Activated CD4-positive, alpha-beta memory T cell treated with anti-CD3 and anti-CD28 coated beads for 36 hours (primary cell): ENCODE measurements around the gene TMEM214. TPM values are rescaled to one million over a fixed set of nuclear protein-coding genes. Genes with fewer than 3 reads are reported as not detected.
A peak's percentile ranks its signal among the peaks of the same experiment; 100 is the strongest.

Source experiments
- CTCF ChIA-PET: fragments of 350-600 bp; sonication (Branson Sonifier 250); formaldehyde crosslinking; loops from one replicate; lab custom pipeline; 2021; ENCODE audit warnings: antibody characterized with exemption, inconsistent platforms; lab: Charles Lee
- POLR2A ChIA-PET: fragments of 350-600 bp; sonication (Branson Sonifier 250); formaldehyde crosslinking; loops from one replicate; lab custom pipeline; 2021; ENCODE audit warnings: antibody characterized with exemption; lab: Charles Lee
- DNase-seq: peaks from one replicate; pipeline ENCODE4 v3.0.0-alpha.2; 2020
- H3K27ac Mint-ChIP-seq: one replicate; pipeline ENCODE4 v1.8.0; 2021; ENCODE audit warnings: mixed read lengths
- H3K27me3 Mint-ChIP-seq: one replicate; pipeline ENCODE4 v1.8.0; 2021; ENCODE audit warnings: mixed read lengths
- H3K36me3 Mint-ChIP-seq: one replicate; pipeline ENCODE4 v1.8.0; 2021; ENCODE audit warnings: mixed read lengths
- H3K4me1 Mint-ChIP-seq: one replicate; pipeline ENCODE4 v1.8.0; 2021; ENCODE audit warnings: low read depth, mixed read lengths
- H3K4me3 Mint-ChIP-seq: one replicate; pipeline ENCODE4 v1.8.0; 2021; ENCODE audit warnings: mild to moderate bottlenecking, mixed read lengths
- H3K9me3 Mint-ChIP-seq: one replicate; pipeline ENCODE4 v1.8.0; 2021; ENCODE audit warnings: mixed read lengths
- intact Hi-C: fragments of 100-400 bp; cut with micrococcal nuclease; formaldehyde crosslinking; loops from one replicate; pipeline ENCODE4 v1.15.1; 2023
- total RNA-seq, 2 experiments: library from RNA; stranded (reverse); gene quantifications; one replicate each; pipeline ENCODE4 v1.2.3, GENCODE V29; 2021

Gene TMEM214
- total RNA-seq, 2 experiments from 2014 or later: 52.4 to 60.1 TPM

DNA sequence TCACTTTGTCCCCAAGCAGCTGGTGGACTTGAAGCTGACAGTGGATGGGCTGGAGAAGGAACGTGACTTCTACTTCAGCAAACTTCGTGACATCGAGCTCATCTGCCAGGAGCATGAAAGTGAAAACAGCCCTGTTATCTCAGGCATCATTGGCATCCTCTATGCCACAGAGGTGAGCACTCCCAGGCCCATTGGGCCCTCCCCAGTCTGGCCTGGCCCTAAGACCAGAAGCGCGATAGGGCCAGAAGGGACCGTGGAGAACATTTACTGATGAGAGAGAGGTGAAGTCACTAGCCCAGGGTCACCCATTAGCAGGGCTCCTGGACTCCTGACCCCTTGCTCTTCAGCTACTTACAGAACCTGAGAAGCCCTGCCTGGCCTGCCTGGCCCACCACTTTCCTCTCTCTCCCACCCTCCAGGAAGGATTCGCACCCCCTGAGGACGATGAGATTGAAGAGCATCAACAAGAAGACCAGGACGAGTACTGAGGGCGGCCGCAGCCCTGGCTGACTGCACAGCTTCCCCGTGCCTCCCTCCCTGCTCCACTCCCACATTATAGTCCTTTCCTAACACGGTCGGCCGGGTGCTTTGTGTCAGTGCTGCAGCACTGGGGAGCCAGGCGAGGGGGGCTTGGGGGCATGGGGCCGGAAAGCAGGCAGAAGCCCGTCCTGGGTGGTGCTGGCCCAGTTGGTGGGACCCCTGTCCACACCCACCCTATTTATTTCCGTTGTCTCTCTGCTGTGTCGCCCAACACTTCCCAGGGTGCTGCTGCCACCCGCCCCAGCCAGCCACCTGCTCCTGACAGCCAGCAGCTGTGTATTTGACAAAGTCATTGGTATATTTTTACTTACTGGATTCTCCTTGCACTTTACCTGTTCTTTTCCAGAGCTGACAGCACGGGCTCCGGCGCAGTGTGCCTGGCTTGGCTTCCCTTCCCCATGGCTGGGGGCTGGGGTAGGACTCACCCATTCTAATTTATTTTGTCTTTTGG, 6.6 kb upstream of the TMEM214 start:
- peaks cover 8% of the 10 kb centered on the region for H3K36me3 Mint-ChIP-seq
- no peak for DNase-seq
- intact Hi-C loops: no loop called here
- ChIA-PET POLR2A (no interaction called here), CTCF (interaction anchor here (0.7 to 2.8 kb wide), 3 partner anchors 10 to 67 kb away, joined by 3 to 9 read pairs (median 8); no protein-coding TSS in a partner anchor)
- H3K4me1 Mint-ChIP-seq: peaks cover 17% of the 10 kb centered on the region
- H3K4me3 Mint-ChIP-seq: no peak overlapping the region
- H3K27me3 Mint-ChIP-seq: no peaks in the 10 kb centered on the region
- no peak overlapping the region for H3K27ac Mint-ChIP-seq
- no peaks in the 10 kb centered on the region for H3K9me3 Mint-ChIP-seq

DNA sequence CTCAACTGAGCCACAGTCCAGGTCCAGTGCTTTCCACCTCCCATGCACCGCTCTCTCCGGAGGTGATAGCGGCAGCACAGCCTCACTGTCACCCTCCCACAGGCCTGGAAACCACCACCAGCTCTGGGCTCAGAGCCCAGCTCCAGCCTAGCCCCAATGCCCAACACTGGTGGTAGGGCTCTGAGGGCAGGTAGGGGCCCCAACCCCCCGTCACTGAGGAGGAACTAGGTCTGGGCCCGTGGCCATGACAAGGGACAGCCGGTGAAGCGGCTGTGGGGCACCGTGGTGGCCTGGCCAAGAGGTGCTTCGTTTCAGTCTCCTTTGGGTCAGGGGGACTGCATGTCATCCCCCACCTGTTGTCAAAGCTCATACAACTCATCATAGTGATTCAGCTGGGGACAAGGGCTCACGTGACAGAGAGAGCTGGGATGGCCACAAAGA, 5.5 kb upstream of the TMEM214 start:
- CTCF ChIA-PET: interaction anchor here (0.7 kb wide), 1 partner anchor 68 kb away, joined by 3 read pairs; no protein-coding TSS in a partner anchor
- H3K4me3 Mint-ChIP-seq: no peak overlapping the region
- DNase-seq: no peak
- POLR2A ChIA-PET: no interaction called here
- no peak overlapping the region for H3K27ac Mint-ChIP-seq
- H3K36me3 Mint-ChIP-seq: peaks cover 14% of the 10 kb centered on the region
- H3K9me3 Mint-ChIP-seq: no peaks in the 10 kb centered on the region
- H3K27me3 Mint-ChIP-seq: no peaks in the 10 kb centered on the region
- H3K4me1 Mint-ChIP-seq: peaks cover 27% of the 10 kb centered on the region
- intact Hi-C loops: no loop called here

DNA sequence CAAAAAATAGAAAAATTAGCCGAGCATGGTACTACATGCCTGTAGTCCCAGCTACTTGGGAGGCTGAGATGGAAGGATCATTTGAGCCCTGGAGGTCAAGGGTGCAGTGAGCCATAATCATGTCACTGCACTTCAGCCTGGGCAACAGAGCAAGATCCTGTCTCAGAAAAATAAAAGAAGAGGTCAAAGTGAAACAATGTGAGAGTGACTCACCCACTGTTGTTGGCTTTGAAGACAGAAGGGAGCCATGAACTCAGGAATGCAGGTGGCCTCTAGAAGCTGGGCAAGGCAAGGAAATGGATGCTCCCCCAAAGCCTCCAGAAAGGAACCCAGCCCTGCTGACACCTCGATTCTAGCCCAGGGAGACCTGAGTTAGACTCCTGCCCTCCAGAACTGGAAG, 3.7 kb upstream of the TMEM214 start:
- Mint-ChIP-seq H3K9me3 (no peaks in the 10 kb centered on the region), H3K27ac (no peak overlapping the region), H3K27me3 (no peaks in the 10 kb centered on the region), H3K36me3 (peaks cover 12% of the 10 kb centered on the region), H3K4me1 (peaks cover 33% of the 10 kb centered on the region), H3K4me3 (no peak overlapping the region)
- DNase-seq: no peak
- ChIA-PET CTCF (interaction anchor here (1.0 to 1.2 kb wide), 3 partner anchors 12 to 251 kb away, joined by 3 to 5 read pairs (median 3); no protein-coding TSS in a partner anchor), POLR2A (no interaction called here)
- intact Hi-C loops: no loop called here

DNA sequence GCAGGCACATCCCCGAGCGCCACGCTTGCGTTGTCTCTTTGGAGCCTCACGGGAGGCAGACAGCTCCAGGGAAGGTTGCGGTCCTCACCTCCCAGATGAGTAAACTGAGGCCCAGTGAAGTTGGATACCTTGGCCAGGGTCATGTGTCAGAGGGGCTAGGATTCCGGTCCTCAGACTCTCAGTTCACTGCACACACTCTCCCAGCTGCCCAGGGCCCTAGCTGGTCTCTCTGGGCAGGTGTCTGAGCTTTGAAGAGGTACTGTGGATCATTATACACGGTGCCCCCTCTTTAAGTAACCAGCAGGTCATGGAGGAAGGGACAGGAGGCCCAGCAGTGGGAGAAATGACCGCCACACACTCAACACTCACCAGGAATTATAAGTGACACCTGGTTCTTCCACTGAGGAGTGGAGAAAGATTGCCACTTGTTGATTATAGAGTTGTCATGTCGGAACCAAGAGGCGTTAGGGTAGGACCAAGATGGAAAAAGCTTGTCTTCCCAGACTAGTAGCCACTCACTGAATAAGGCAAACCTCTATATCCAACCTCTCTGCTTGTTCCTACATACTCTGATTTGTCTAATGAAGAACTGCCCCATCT, 588 bp downstream of the TMEM214 start:
- intact Hi-C loops: loop anchor here (2.0 kb wide), 1 partner anchor 549 kb away; the partner anchor contains the start of gene ZNF512
- CTCF ChIA-PET: interaction anchor here (0.8 to 3.4 kb wide), 7 partner anchors 14 to 90 kb away, joined by 3 to 16 read pairs (median 3); partner anchors contain the start of genes AGBL5 and KHK
- POLR2A ChIA-PET: interaction anchor here (1.2 to 3.0 kb wide), 4 partner anchors 17 to 38 kb away, joined by 3 to 14 read pairs (median 4); partner anchors contain the start of gene OST4
- peak overlapping the region; percentile 78 for H3K27ac Mint-ChIP-seq
- peak overlapping the region; percentile 93 for H3K4me3 Mint-ChIP-seq
- H3K4me1 Mint-ChIP-seq: peaks cover 40% of the 10 kb centered on the region
- no peaks in the 10 kb centered on the region for H3K27me3 Mint-ChIP-seq
- H3K36me3 Mint-ChIP-seq: peaks cover 33% of the 10 kb centered on the region
- no peaks in the 10 kb centered on the region for H3K9me3 Mint-ChIP-seq
- no peak for DNase-seq

DNA sequence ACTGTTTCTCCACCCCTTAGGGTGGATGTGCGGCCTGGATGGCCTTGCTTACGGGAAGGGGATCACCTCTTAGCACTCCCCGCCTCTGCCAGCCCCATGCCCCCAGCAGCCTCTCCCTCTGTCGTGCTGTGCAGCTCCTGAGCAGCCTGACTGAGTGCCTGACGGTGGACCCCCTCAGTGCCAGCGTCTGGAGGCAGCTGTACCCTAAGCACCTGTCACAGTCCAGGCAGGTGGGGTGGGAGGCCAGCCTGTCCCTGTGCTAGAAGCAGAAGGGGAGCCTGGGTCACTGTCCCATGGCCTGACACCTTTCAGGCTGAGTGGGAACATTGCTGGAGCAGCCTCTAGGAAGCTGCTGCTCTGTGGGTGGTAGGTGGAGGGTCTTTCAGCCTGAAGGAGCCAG, 5.2 kb downstream of the TMEM214 start:
- H3K36me3 Mint-ChIP-seq: peaks cover 51% of the 10 kb centered on the region
- CTCF ChIA-PET: no interaction called here
- H3K9me3 Mint-ChIP-seq: no peaks in the 10 kb centered on the region

DNA sequence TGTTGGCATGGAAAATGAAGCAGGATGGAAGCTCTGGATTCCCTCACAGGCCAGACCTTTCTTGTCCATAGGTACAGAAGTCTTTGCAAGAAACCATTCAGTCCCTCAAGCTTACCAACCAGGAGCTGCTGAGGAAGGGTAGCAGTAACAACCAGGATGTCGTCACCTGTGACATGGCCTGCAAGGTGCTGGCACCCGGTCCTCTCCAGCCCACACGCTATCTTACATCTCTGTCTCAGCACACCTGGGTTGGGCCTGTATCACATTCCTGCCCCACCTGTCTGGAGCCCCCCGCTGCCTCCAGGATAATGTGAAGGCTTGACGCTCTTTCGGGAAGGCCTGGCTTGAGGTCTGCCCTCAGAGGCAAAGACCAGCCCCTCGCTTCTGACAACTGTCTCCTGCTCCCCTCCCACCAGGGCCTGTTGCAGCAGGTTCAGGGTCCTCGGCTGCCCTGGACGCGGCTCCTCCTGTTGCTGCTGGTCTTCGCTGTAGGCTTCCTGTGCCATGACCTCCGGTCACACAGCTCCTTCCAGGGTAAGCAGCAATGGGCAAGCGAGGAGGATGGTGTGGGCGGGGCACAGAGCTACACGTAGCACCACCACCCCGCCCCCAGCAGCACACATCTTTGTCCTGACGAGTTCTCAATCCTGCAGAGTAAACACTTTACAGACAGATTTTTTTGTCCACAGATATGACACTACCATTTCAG, 6.0 kb downstream of the TMEM214 start:
- Mint-ChIP-seq H3K4me1 (peaks cover 13% of the 10 kb centered on the region), H3K9me3 (no peaks in the 10 kb centered on the region), H3K36me3 (peaks cover 51% of the 10 kb centered on the region), H3K27ac (no peak overlapping the region), H3K4me3 (no peak overlapping the region), H3K27me3 (no peaks in the 10 kb centered on the region)
- intact Hi-C loops: no loop called here
- POLR2A ChIA-PET: no interaction called here
- CTCF ChIA-PET: interaction anchor here (0.5 to 1.7 kb wide), 2 partner anchors 22 to 330 kb away, joined by 3 to 5 read pairs; no protein-coding TSS in a partner anchor
- no peak for DNase-seq

More for the DNA sequence above, 5.2 kb downstream of the TMEM214 start:
- Mint-ChIP-seq H3K27ac (no peak overlapping the region), H3K4me1 (peaks cover 16% of the 10 kb centered on the region), H3K27me3 (no peaks in the 10 kb centered on the region), H3K4me3 (no peak overlapping the region)
- intact Hi-C loops: no loop called here
- POLR2A ChIA-PET: no interaction called here
- DNase-seq: no peak

DNA sequence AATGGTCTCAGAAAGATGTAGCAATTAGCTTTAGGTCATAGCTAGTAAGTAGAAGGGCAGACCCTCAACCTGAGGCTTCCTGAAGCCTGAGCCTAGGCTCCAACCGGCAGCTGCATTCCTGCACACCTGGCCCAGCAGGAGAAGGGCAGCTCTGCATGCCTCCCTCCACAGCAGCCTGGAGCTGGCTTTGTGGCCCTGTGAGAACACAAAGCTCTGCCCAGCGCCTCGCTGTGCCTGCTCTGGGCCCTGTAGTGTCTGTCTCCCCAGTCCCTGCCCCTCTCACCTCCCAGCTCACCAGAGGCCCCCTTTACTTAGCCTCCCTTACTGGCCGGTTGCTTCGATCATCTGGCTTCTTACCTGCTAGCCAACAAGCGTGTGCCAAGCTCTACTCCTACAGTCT, 6.7 kb downstream of the TMEM214 start:
- POLR2A ChIA-PET: no interaction called here
- intact Hi-C loops: no loop called here
- no peak for DNase-seq
- Mint-ChIP-seq H3K27ac (no peak overlapping the region), H3K9me3 (no peaks in the 10 kb centered on the region), H3K36me3 (peaks cover 51% of the 10 kb centered on the region), H3K27me3 (no peaks in the 10 kb centered on the region), H3K4me3 (no peak overlapping the region), H3K4me1 (peaks cover 7% of the 10 kb centered on the region)
- CTCF ChIA-PET: interaction anchor here (0.5 to 1.7 kb wide), 3 partner anchors 11 to 331 kb away, joined by 3 to 5 read pairs (median 5); partner anchors contain the start of gene AGBL5

DNA sequence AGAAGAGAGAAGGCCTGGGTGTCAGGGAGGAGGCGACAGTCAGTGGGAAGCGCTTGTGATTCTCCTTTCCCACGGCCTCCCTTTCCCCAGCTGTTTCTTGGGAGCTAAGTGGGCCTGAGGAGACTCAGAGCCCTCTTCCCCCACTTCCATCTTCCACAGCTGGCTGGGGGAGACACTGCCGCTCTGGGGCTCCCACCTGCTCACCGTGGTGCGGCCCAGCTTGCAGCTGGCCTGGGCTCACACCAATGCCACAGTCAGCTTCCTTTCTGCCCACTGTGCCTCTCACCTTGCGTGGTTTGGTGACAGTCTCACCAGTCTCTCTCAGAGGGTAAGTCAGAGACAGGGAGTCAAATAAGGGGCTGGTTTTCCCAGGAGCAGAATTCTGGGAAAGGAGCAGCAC, 7.1 kb downstream of the TMEM214 start:
- H3K4me1 Mint-ChIP-seq: peaks cover 7% of the 10 kb centered on the region
- intact Hi-C loops: no loop called here
- H3K4me3 Mint-ChIP-seq: no peak overlapping the region
- H3K27ac Mint-ChIP-seq: no peak overlapping the region
- ChIA-PET POLR2A (no interaction called here), CTCF (interaction anchor here (1.1 to 1.7 kb wide), 2 partner anchors 11 to 23 kb away, joined by 5 read pairs; partner anchors contain the start of gene AGBL5)
- no peaks in the 10 kb centered on the region for H3K27me3 Mint-ChIP-seq
- no peak for DNase-seq
- no peaks in the 10 kb centered on the region for H3K9me3 Mint-ChIP-seq
- H3K36me3 Mint-ChIP-seq: peaks cover 54% of the 10 kb centered on the region

DNA sequence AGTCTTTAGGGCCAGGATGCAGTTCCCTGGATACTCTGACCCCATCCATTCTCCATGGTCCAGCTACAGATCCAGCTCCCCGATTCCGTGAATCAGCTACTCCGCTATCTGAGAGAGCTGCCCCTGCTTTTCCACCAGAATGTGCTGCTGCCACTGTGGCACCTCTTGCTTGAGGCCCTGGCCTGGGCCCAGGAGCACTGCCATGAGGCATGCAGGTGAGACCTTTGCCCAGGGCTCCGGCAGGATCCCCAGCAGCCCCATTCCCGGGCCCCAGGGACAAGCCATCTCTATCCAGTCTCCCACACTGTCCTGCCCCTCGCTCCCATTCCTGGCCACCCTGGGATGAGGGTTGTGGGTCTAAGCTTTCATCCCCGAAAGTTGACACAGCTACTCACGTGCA, 7.5 kb downstream of the TMEM214 start:
- H3K27me3 Mint-ChIP-seq: no peaks in the 10 kb centered on the region
- CTCF ChIA-PET: interaction anchor here (1.1 kb wide), 1 partner anchor 10 kb away, joined by 5 read pairs; the partner anchor contains the start of gene AGBL5
- no peaks in the 10 kb centered on the region for H3K9me3 Mint-ChIP-seq
- no peak overlapping the region for H3K4me3 Mint-ChIP-seq
- no peak for DNase-seq
- H3K4me1 Mint-ChIP-seq: peaks cover 3% of the 10 kb centered on the region
- POLR2A ChIA-PET: no interaction called here
- peaks cover 49% of the 10 kb centered on the region for H3K36me3 Mint-ChIP-seq
- H3K27ac Mint-ChIP-seq: no peak overlapping the region
- intact Hi-C loops: no loop called here

DNA sequence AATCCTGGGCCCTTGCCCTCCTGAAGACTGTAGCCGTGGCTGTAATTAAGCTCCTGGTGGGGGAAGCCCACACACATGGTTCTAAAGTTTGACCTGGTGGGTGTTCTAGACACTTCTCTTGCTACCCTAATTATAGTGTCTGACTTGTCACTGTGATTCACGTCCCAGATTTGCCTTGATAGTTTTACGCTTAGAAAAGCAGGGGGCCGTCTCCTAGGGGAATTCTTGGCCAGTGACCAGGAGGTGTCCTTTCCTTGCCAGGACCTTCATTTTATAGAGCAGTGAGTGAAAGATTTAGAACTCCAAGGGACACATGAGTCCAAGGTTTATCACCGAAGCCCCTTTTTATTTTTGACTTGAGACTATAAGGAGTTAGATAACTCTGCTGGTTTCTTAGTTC, 9.0 kb downstream of the TMEM214 start:
- no peaks in the 10 kb centered on the region for H3K9me3 Mint-ChIP-seq
- peaks cover 37% of the 10 kb centered on the region for H3K36me3 Mint-ChIP-seq
- H3K4me1 Mint-ChIP-seq: peaks cover 3% of the 10 kb centered on the region
- intact Hi-C loops: no loop called here
- no peaks in the 10 kb centered on the region for H3K27me3 Mint-ChIP-seq
- H3K27ac Mint-ChIP-seq: peak overlapping the region; percentile 12
- DNase-seq: no peak
- no peak overlapping the region for H3K4me3 Mint-ChIP-seq
- POLR2A ChIA-PET: no interaction called here
- CTCF ChIA-PET: no interaction called here

DNA sequence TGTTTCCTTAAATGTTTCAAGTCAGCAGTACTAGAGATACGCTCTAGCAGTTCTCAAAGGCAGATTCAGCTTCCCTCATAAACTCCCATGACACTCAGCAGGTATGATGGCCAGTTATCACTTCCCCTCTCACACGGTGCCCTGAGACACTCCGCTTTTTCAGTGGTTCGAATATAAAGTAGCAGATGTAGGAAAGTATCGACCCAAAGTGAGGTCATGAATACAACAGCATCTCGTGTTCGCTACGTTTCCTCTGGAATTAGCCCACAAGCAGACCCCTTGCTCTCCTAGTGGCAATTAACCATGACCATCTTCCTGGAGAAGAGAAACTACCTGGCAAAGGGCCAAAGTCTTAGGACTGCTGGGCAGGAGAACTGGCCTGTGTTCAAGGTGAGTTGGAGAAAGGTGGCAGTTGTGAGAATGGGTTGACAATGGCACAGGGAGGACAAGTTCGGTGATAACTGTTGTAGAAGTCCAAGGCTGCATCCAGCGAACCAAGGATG, 9.4 kb downstream of the TMEM214 start:
- Mint-ChIP-seq H3K27me3 (no peaks in the 10 kb centered on the region), H3K9me3 (no peaks in the 10 kb centered on the region), H3K4me1 (peaks cover 3% of the 10 kb centered on the region), H3K27ac (peak overlapping the region; percentile 12), H3K4me3 (no peak overlapping the region), H3K36me3 (peaks cover 34% of the 10 kb centered on the region)
- DNase-seq: no peak
- POLR2A ChIA-PET: no interaction called here
- CTCF ChIA-PET: no interaction called here
- intact Hi-C loops: no loop called here
